ENCODE data around the gene ANTKMT.

- no peak for TF ChIP-seq CTCF (IDR thresholded peaks at IDR 0.05)
- no peak for TF ChIP-seq POLR2A (IDR thresholded peaks at IDR 0.05)
Measured at GRCh38 chr16:685967-686366, 35.0 kb upstream of the ANTKMT start.
